Sigmoid colon (tissue), 7 donors: ENCODE data around the gene SLC2A4. TPM values are rescaled to one million over a fixed set of nuclear protein-coding genes. Genes with fewer than 3 reads are reported as not detected.
A peak's percentile ranks its signal among the peaks of the same experiment; 100 is the strongest.

Experiments
- DNase-seq: peaks from one replicate; pipeline ENCODE4 v3.0.0-alpha.2; 2019
- H3K27ac ChIP-seq, 4 donors: fragments of 200-600 bp; sonication (generic); one replicate each; pipeline ENCODE4 v1.5.1; 2016 to 2019; ENCODE audit warnings: mild to moderate bottlenecking in 1 of 4
- H3K27me3 ChIP-seq, 3 donors: fragments of 200-600 bp; sonication (generic); one replicate each; pipeline ENCODE4 v1.5.1; 2019; ENCODE audit warnings: mild to moderate bottlenecking in 1 of 3
- H3K36me3 ChIP-seq, 4 donors: fragments of 200-600 bp; sonication (generic); one replicate each; pipeline ENCODE4 v1.5.1; 2016 to 2019
- H3K4me1 ChIP-seq, 4 donors: fragments of 200-600 bp; sonication (generic); one replicate each; pipeline ENCODE4 v1.5.1; 2017 to 2019
- H3K4me3 ChIP-seq, 4 donors: fragments of 200-600 bp; sonication (generic); one replicate each; pipeline ENCODE4 v1.5.1; 2017 to 2019; ENCODE audit warnings: mild to moderate bottlenecking in 2 of 4, moderate library complexity in 1 of 4
- H3K9me3 ChIP-seq, 4 donors: fragments of 200-600 bp in 3 of 4; sonication (generic) in 3 of 4; one replicate each; pipeline versions ENCODE4 v1.5.1 to v1.6.1; 2013 to 2019
- EP300 ChIP-seq, 4 donors: sonication (generic); formaldehyde crosslinking; IDR thresholded peaks; one replicate each; pipeline ENCODE4 v1.6.1; 2017; ENCODE audit warnings: antibody characterized with exemption in 4 of 4
- POLR2A ChIP-seq, 2 donors: fragments of 450-650 bp; IDR thresholded peaks; one replicate each; pipeline ENCODE4 v1.6.1; 2016; ENCODE audit warnings: antibody characterized with exemption in 2 of 2, mild to moderate bottlenecking in 2 of 2, moderate library complexity in 2 of 2
- POLR2AphosphoS5 ChIP-seq, 4 donors: sonication (generic); formaldehyde crosslinking; IDR thresholded peaks; one replicate each; pipeline ENCODE4 v1.6.1; 2017; ENCODE audit warnings: antibody characterized with exemption in 4 of 4
- WGBS, 2 donors: extraction: QIAGEN DNeasy Blood & Tissue Kit; methylation state at CpG; one replicate each; pipeline ENCODE4 v1.1.7; 2013; 5-methylcytosine and 5-hydroxymethylcytosine counted together
- intact Hi-C: fragments of 100-400 bp; cut with DNase I; formaldehyde crosslinking; loops from one replicate; pipeline ENCODE4 v1.15.1; 2023
- polyA plus RNA-seq, 3 donors: library from polyadenylated mRNA; stranded (reverse); fragments of 200-250 nt; gene quantifications; one replicate each; pipeline ENCODE4 v1.2.3, GENCODE V29; 2013
- total RNA-seq, 4 donors: library from RNA; depleted of rRNA; stranded (reverse); fragments of >200 nt; gene quantifications; one replicate each; pipeline ENCODE4 v1.1.0, GENCODE V29; 2016
- TF ChIP-seq, protein P1 (sequence below), 4 experiments: fragments of 450-650 bp in 3 of 4; fragments of 200-600 bp in 1 of 4; IDR thresholded peaks; one replicate each; pipeline ENCODE4 v1.5.1; 2016 to 2019; ENCODE audit warnings: antibody characterized with exemption in 4 of 4, mild to moderate bottlenecking in 3 of 4, moderate library complexity in 2 of 4
- donor health status: healthy with polysubstance abuse.
- donor health status: Bipolar disorder and iron deficiency.
- donor health status: healthy.

Gene SLC2A4
- total and polyA plus RNA-seq, 7 donors: 0.60 to 127 (median 72.9) TPM

DNA sequence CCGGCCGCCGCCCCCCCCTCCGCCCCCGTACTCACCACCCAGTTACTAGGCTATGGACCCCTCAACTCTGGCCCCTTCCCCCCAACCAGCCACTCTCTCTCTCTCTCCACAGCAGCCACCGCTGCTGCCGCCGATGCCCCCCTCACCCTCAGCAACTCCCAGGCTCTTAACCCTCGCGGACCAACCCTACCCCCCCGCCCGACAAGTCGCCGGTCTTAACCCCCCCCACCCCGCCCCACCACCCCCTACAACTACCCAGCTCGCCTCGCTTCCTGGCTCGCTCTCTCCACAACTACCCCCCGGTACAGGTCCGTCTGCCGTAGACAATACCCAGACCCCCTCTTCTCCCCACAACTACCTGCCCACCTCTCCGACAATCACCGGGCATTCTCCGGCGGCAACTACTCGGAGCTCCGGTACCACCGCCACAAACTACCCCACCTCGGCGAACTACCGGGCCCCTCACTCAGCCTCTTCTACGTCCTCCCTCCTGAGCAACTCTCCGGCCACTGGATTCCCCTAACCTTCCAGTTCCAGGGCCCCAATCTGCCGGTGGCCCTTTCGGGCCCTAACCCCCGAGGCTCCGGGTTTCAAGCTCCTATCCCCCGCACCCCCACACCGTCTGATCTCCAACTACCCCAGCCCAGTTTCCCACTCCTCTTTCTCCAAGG lies 43.0 kb upstream of the SLC2A4 start:
- peaks cover 0 to 38% (median 22%) of the 10 kb centered on the region in 4 donors for H3K36me3 ChIP-seq
- WGBS, 2 donors: 1 to 2% methylated on average over 39 of the region's 39 CpGs
- peak overlapping the region; percentile 98 to 100 (median 98) for H3K27ac ChIP-seq
- TF ChIP-seq, protein P1, sequence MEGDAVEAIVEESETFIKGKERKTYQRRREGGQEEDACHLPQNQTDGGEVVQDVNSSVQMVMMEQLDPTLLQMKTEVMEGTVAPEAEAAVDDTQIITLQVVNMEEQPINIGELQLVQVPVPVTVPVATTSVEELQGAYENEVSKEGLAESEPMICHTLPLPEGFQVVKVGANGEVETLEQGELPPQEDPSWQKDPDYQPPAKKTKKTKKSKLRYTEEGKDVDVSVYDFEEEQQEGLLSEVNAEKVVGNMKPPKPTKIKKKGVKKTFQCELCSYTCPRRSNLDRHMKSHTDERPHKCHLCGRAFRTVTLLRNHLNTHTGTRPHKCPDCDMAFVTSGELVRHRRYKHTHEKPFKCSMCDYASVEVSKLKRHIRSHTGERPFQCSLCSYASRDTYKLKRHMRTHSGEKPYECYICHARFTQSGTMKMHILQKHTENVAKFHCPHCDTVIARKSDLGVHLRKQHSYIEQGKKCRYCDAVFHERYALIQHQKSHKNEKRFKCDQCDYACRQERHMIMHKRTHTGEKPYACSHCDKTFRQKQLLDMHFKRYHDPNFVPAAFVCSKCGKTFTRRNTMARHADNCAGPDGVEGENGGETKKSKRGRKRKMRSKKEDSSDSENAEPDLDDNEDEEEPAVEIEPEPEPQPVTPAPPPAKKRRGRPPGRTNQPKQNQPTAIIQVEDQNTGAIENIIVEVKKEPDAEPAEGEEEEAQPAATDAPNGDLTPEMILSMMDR (IDR thresholded peaks at IDR 0.05): no peak
- TF ChIP-seq POLR2AphosphoS5 (IDR thresholded peaks at IDR 0.05) (no peak), EP300 (IDR thresholded peaks at IDR 0.05) (no peak), POLR2A (IDR thresholded peaks at IDR 0.05) (no peak)
- H3K27me3 ChIP-seq: no peaks in the 10 kb centered on the region
- intact Hi-C loops: no loop called here
- H3K4me3 ChIP-seq: peak overlapping the region; percentile 95 to 100 (median 100)
- H3K9me3 ChIP-seq: no peaks in the 10 kb centered on the region
- peak; percentile 79 for DNase-seq
- H3K4me1 ChIP-seq: peaks cover 0 to 54% (median 51%) of the 10 kb centered on the region in 4 donors

DNA sequence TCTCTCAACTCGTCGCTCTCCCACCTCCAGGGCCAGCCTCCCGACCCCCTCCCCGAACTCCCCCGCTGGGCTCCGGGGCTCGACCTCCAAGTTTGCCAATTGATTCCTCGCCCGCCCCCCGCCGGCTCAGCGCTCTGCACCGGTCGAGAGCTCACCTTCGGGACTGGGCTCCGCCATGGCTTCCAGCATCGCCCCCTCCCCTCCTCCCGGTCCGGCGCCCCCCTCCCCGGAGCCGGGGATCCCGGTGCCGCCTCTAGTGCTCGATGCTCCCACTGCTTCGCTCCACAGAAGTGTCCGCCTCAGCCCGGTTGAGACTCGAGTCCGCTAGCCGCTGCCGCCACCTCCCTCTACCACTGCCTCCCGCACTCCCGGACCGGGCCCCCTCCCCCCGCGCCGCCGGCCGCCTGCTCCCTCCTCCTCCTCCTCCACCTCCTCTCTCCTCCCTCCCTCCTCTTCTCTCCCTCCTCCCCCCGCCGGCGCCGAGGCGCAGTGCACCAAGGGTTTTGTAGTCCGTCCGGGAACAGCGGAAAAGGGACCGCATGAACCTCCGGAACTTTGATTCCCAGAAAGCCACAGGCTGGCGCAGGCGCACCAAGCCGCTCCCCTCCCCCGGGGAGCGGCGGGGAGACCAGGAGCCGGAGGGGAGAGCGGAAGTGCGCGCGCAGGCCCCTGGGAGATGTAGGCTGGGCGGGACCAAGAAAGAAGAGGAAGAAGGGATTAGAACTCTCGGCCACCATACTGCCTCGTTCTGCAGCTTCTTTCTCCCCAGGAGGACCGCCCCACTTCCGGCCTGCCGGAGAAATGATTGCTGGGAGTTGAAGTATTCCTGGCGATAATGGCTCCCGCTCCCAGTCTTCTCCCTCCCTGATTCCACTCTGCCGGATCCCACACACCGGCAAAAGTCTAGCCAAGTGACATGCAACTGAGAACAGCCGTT lies 42.2 kb upstream of the SLC2A4 start, which contains the start of gene PHF23:
TSS of gene PHF23 (minus strand) at position 367 of the 937 bp plus-strand sequence. CDS start at position 189, 178 bp downstream.
- Histone ChIP-seq H3K27me3 (no peaks in the 10 kb centered on the region), H3K4me1 (peaks cover 0 to 55% (median 54%) of the 10 kb centered on the region in 4 donors), H3K4me3 (peak within 1 kb of the TSS; percentile 95 to 100 (median 100)), H3K9me3 (no peaks in the 10 kb centered on the region), H3K27ac (peak within 1 kb of the TSS; percentile 98 to 100 (median 99)), H3K36me3 (peaks cover 6 to 46% (median 25%) of the 10 kb centered on the region in 4 donors)
- 1% methylated on average over 72 of the region's 72 CpGs for WGBS, 2 donors
- TF ChIP-seq EP300 (IDR thresholded peaks at IDR 0.05) (peak in 1 of 4 donors; percentile 62), POLR2A (IDR thresholded peaks at IDR 0.05) (peak; percentile 61 to 84), POLR2AphosphoS5 (IDR thresholded peaks at IDR 0.05) (peak; percentile 71 to 88 (median 82))
- TF ChIP-seq, protein P1 (IDR thresholded peaks at IDR 0.05): no peak
- intact Hi-C loops: loop anchor here (5.0 kb wide), 3 partner anchors 68 to 603 kb away; partner anchors contain the start of genes EIF5A and TMEM256
- peak; percentile 100 for DNase-seq

- H3K27me3 ChIP-seq: no peaks in the 10 kb centered on the region
- no peak for DNase-seq
- peaks cover 13 to 51% (median 26%) of the 10 kb centered on the region in 4 donors for H3K36me3 ChIP-seq
- intact Hi-C loops: loop anchor here (5.0 kb wide), 3 partner anchors 67 to 602 kb away; partner anchors contain the start of genes EIF5A and TMEM256
- H3K4me1 ChIP-seq: peaks cover 0 to 45% (median 44%) of the 10 kb centered on the region in 4 donors
- 55 to 64% methylated on average over 4 of the region's 4 CpGs for WGBS, 2 donors
- peak overlapping the region in 3 of 4 donors; percentile 19 to 100 (median 100) for H3K4me3 ChIP-seq
- no peak for TF ChIP-seq EP300 (IDR thresholded peaks at IDR 0.05)
- H3K9me3 ChIP-seq: no peaks in the 10 kb centered on the region
- peak overlapping the region; percentile 96 to 99 (median 98) for H3K27ac ChIP-seq
These were observed 41.1 kb upstream of the SLC2A4 start for GRCh38 chr17:7240375-7240774.

- intact Hi-C loops: loop anchor here (5.0 kb wide), 3 partner anchors 66 to 601 kb away; partner anchors contain the start of genes EIF5A and TMEM256
These were observed 40.3 kb upstream of the SLC2A4 start for GRCh38 chr17:7241090-7241733.

More at GRCh38 chr17:7241090-7241733, 40.3 kb upstream of the SLC2A4 start:
- Histone ChIP-seq H3K36me3 (peaks cover 19 to 51% (median 26%) of the 10 kb centered on the region in 4 donors), H3K4me3 (peak overlapping the region; percentile 74 to 100 (median 94)), H3K9me3 (no peaks in the 10 kb centered on the region), H3K4me1 (peaks cover 0 to 41% (median 39%) of the 10 kb centered on the region in 4 donors), H3K27me3 (no peaks in the 10 kb centered on the region), H3K27ac (peak overlapping the region; percentile 96 to 99 (median 98))
- no peak for DNase-seq
- 11 to 46% methylated on average over 9 of the region's 9 CpGs for WGBS, 2 donors
- TF ChIP-seq POLR2AphosphoS5 (IDR thresholded peaks at IDR 0.05) (no peak), EP300 (IDR thresholded peaks at IDR 0.05) (no peak), POLR2A (IDR thresholded peaks at IDR 0.05) (no peak)
- TF ChIP-seq, protein P1 (IDR thresholded peaks at IDR 0.05): no peak
